VCaP (cell line): Measurements from ENCODE around the gene COX7B2.

Source experiments
- H3K27ac ChIP-seq: fragments of 450-650 bp; 2 replicates; pipeline ENCODE4 v1.5.1; 2017
- CTCF ChIP-seq: fragments of 450-650 bp; conservative IDR thresholded peaks from 2 replicates; pipeline ENCODE4 v1.5.1; 2017; ENCODE audit warnings: mild to moderate bottlenecking, moderate library complexity

COX7B2 gene

GRCh38 chr4:46947541-46947940 lies 38.5 kb upstream of the COX7B2 start:
- no peak overlapping the region for H3K27ac ChIP-seq
- TF ChIP-seq CTCF, result no peak

- TF ChIP-seq CTCF, result no peak
Observed at GRCh38 chr4:46946919-46947536, 38.0 kb upstream of the COX7B2 start.

GRCh38 chr4:46945062-46945461 lies 36.0 kb upstream of the COX7B2 start:
- H3K27ac ChIP-seq, result no peak overlapping the region
- no peak for TF ChIP-seq CTCF

More at GRCh38 chr4:46946919-46947536, 38.0 kb upstream of the COX7B2 start:
- no peak overlapping the region for H3K27ac ChIP-seq

GRCh38 chr4:46944345-46944744 lies 35.3 kb upstream of the COX7B2 start:
- TF ChIP-seq CTCF, result no peak
- no peak overlapping the region for H3K27ac ChIP-seq

GRCh38 chr4:46937493-46937892 lies 28.4 kb upstream of the COX7B2 start:
- no peak overlapping the region for H3K27ac ChIP-seq
- peak; percentile 63 for TF ChIP-seq CTCF

GRCh38 chr4:46934726-46935125 lies 25.7 kb upstream of the COX7B2 start:
- no peak overlapping the region for H3K27ac ChIP-seq
- TF ChIP-seq CTCF, result no peak

- no peak for TF ChIP-seq CTCF
- no peak overlapping the region for H3K27ac ChIP-seq
Observed at GRCh38 chr4:46933686-46934085, 24.6 kb upstream of the COX7B2 start.

- no peak overlapping the region for H3K27ac ChIP-seq
- peak; percentile 29; the same call in 1 of the 2 replicates for TF ChIP-seq CTCF
Observed at GRCh38 chr4:46931981-46932380, 22.9 kb upstream of the COX7B2 start.
